HG03342 (cell line): ENCODE data around the gene CEP112.
A peak's percentile ranks its signal among the peaks of the same experiment; 100 is the strongest.
"Not testable (repeated sequence)": the region's sequence is repeated elsewhere in the genome, so short reads cannot be mapped to it uniquely, and the experiment has no call there.

Experiments used
- ATAC-seq: cut with Tn5 transposase; IDR thresholded peaks from one replicate; pipeline ENCODE4 v1.9.1; 2021; ENCODE audit warnings: mild to moderate bottlenecking, moderate library complexity; ENCODE audit not compliant: unreplicated experiment

The CEP112 gene

DNA sequence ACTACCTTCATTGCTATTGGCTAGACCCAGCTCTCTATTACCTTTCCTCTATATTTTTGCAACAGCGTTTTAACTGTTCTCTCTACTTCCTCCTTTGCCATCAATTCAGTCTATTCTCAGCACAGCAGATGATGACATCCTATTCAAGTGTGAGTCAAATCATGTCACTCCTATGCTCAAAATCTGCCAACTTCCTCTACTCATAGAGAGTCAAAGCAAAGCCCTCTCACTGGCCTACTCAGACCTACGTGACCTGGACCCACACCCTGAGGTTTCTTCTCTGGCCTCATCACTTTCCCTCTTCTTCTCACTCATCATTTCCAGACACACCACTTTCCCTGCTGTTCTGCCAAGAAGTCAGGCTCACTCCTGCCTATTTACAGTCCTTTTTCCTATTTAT, 341.4 kb downstream of the CEP112 start:
- peak; percentile 67 for ATAC-seq

DNA sequence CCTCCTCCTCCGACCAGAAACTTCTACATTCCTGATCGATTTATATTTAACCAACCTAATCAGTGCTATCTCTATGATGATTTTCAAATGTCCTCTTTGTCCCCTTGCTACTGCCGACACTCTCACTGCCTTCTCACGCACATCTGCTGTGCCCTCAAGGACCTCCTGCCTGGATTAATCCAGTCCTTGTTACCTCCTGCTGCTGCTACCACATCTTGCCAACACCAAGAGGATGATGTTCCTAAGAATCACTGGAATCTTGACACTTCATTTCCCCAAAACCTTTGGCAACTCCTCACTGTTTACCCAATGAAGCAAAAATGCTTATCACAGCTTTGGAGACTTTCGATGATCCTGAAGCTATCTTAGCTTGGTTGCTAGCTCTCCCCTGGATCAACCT, 343.2 kb downstream of the CEP112 start:
- ATAC-seq = no peak

DNA sequence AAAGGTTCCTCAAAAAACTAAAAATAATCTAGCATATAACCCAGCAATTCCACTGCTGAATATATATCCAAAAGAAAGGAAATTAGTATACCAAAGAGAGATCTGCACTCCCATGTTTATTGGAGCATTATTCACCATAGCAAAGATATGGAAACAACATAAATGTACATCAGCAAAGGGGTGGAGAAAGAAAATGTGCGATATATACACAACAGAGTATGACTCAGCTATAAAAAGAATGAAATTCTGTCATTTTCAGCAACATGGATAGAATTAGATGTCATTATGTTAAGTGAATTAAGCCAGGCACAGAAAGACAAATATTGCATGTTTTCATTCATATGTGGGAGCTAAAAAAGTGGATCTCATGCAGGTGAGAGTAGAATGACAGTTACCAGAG, 350.8 kb downstream of the CEP112 start:
- no peak for ATAC-seq

DNA sequence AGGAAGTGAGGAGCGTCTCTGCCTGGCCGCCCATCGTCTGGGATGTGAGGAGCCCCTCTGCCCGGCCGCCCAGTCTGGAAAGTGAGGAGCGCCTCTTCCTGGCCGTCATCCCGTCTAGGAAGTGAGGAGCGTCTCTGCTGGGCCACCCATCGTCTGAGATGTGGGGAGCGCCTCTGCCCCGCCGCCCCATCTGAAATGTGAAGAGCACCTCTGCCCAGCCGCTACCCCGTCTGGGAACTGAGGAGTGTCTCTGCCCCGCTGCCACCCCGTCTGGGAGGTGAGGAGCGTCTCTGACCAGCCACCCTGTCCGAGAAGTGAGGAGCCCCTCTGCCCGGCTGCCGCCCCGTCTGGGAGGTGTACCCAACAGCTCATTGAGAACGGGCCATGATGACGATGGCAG, 354.7 kb downstream of the CEP112 start:
- not testable (repeated sequence) for ATAC-seq

DNA sequence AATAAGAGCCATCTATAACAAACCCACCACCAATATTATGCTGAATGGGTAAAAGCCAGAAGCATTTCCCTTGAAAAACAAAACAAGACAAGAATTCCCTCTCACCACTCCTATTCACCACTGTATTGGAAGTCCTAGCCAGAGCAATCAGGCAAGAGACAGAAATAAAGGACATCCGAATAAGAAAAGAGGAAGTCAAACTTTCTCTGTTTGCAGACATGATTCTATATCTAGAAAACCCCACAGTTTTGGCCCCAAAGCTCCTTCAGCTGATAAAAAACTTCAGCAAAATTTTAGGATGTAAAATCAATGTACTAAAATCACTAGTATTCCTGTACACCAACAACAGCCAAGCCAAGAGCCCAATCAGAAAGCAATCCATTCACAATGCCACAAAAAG, 358.7 kb downstream of the CEP112 start:
- no peak for ATAC-seq

DNA sequence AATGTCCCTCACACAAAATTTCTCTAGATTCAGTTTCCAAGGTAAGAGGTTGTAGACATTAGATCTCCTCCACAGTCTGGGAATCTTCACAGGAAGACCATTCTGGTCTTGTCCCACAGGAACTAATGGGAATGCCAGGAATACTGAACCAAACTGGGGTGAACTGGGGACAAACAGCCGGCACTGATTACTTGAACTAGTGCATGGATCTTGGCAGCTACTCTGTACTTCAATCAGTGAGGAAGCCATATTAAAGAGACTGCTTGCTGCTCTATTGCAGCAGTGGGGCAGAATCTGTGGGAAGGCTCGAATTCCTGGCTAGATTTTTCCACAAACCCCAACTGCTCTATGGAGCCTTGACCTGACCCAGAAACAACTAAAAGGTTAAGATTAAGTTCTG, 361.6 kb downstream of the CEP112 start:
- no peak for ATAC-seq

DNA sequence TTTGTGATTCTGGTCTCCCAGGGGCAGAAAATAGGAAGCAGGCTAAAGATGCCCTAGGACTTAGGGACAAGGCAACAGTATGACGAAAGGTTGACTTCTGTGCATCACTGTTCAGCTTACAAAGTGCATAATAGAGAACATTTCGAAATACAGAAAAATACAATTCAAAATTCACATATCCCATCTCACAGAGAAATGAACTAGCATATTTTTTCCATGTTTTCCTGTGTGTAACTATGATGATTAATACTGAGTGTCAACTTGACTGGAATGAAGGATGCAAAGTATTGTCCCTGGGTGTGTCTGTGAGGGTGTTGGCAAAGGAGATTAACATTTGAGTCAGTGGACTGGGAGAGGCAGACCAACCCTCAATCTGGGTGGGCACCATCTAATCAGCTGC, 365.4 kb downstream of the CEP112 start:
- not testable (repeated sequence) for ATAC-seq

DNA sequence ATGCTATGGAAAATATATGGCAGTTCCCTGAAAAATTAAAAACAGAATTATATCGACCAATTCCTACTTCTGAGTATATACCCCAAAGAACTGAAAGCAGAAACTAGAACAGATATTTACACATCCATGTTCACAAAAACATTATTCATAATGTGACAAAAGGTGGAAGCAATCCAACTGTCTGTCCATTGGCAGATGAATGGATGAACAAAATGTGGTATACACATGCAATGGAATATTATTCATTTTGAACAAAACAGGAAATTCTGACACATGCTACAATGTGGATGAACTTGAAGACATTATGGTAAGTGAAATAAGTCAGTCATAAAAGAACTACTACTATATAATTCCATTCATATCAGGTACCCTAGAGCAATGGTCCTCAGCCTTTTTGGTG, 367.0 kb downstream of the CEP112 start:
- ATAC-seq = no peak

DNA sequence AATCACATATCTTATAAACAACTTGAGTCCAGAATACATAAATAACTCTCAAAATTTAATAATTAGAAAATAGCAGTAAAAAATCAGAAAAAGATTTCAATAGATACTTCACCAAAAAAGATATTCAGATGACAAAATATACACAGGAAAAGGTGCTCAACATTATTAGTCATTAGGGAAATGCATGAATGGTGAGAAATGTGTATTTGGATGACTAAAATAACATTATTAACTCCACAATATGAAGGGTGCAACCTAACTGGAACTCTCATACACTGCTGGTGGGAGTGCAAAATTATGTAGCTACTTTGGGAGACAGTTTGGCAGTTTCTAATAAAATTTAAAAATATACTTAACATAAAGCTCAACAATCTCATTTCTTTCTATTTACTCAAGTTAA, 368.2 kb downstream of the CEP112 start:
- no peak for ATAC-seq

DNA sequence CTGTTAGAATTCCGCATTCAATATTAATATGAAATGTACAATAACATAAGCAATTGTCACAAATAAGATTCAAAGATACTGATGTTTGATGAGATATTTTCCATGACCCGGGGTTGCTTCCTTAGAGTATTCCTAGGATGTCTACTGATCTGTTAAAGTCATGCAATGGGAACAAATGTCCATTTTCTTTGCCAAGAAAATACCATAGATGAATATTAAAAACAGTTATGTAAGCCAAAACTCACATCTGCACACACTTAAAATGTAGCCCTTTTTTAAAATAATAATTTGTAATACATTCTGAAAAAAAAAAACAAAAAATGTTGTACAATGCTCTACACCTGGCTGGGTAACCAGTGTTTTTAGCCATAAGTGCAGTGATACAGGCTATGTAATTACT, 371.1 kb downstream of the CEP112 start:
- ATAC-seq = no peak

DNA sequence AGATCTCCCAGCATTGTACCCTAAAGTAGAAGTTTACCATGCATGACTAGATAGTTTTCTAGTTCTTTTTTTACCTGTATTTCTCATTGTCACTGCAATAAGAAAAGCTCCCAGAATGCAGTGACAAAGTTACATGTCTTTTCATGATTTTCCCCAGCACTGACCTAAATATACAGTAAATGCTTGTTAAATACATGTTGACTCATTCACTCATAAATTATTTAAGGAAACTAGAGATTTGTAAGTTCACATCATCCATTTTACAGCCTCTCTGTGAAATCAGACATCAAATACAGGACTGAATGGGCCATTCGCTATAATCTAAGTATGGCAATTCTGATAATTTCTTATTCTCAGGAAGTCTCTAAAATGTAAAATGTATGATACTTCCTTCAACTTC, 371.6 kb downstream of the CEP112 start:
- ATAC-seq = no peak

DNA sequence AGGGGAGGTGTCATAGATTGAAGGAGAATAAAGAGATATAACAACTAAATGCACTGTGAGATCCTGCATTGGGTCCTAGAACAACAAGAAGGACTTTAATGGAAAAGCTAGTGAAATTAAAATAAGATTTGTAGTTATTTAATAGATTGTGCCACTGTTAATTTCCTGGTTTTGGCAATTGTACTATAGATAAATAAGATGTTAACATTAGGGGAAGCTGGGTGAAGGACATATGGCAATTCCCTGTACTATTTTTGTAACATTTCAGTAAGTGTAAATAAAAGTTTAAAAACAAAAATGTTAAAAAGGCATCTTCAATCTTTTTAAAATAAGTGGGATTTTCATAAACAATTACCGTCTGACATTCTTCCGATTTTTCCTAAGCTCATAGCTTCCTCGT, 372.1 kb downstream of the CEP112 start:
- ATAC-seq = no peak

DNA sequence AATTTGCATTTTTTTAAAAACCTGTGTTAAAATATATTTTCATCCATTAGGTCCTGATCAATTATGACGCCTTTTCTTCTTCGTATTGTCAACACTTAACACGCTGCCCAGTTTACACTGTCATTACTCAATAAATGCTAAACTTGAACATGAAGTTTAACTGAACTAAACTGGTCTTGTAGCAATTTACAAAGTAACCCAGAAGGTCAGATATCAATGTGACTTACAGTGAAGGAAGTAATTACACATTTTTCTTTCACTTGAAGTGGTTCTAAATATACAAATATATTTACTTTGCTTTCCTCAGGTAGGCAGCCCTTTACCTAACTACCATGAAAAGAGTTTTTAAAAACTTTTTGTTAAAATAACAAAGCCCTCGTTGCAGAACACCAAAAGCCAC, 374.0 kb downstream of the CEP112 start:
- ATAC-seq = no peak

DNA sequence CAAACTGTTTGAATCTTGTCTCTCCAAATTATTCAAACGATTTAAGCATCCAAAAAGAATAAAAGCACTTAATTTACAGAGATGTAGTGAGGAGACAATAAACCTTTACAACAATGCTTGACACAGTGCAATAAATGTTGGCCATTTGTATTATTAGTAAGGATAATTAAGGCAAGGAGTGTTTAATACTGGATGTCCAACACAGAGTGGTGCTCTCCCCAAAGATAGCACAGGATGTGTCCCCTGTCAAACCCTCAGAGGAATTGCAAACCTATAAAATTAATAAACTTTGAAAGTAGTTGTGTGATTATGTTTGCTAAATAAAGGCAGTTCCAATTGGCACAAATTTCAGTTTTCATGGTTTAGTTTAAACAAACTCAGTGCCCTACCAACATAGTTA, 377.5 kb downstream of the CEP112 start:
- ATAC-seq = no peak

DNA sequence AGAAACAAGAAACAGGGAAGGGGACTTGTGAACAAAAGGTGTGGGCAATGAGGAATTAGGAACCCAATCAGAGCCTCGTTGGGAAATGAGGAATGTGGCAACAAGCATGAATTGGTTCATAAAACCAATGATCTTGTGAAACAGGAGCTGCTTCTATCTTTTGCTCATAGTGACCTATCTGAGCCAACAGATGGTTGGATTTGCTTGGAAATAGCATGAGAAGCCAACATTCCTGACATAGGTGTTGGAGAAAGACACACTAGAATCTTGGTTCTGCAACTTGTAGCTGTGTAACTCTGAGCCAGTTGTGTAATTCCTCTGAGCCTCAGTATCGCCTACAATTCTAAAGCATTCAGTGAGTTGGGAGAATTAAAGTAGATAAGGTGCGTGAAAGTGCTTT, 378.6 kb downstream of the CEP112 start:
- ATAC-seq = no peak

DNA sequence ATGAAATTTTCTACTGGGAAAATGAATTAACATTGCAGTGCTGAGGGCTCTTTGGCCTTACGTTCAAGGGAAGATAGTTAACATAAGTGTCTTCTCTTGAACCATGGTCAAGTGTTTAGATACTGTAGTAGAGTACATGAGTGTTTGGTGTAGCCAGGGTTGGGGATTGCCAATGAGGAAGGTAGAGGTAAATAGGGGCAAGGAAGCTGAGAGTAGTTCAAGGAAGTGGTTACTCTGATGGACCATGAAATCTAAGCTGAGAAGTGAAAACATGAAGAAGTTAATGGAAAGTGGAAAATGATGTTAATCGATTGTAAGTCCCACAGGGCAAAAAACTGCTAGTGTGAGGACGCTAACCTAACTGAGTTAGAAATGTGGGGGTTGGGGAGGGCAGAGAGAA, 380.9 kb downstream of the CEP112 start:
- ATAC-seq = no peak

DNA sequence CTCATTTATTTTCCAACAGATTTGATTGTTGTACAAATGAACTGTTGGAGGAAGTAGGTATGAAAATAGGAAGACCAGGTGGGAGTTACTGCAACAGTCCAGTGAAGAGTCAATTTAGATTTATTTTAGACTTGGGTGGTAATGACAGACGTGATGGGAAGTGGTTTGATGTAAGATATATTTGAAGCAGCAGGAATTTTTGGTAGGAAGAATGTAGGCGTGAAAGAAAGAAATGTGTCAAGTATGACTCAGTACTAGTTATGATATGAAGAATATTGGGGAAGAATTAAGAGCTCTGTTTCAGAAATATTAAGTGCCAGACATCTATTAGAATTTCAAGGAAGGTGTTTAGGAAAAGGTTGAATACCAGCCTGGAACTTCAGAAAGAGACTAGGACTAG, 382.6 kb downstream of the CEP112 start:
- ATAC-seq = no peak

DNA sequence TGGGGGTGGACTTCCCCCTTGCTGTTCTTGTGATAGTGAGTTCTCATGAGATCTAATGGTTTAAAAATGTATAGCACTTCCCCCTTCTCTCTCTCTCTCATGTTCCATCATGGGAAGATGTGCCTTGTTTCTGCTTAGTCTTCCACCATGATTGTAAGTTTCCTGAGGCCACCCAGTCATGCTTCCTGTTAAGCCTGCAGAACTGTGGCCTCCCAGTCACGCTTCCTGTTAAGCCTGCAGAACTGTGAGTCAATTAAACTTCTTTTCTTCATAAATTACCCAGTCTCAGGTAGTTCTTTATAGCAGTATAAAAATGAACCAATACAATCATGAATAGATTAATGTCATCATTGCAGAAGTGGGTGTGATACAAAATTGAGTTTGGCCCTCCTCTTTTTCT, 383.4 kb downstream of the CEP112 start:
- ATAC-seq = not testable (repeated sequence)

DNA sequence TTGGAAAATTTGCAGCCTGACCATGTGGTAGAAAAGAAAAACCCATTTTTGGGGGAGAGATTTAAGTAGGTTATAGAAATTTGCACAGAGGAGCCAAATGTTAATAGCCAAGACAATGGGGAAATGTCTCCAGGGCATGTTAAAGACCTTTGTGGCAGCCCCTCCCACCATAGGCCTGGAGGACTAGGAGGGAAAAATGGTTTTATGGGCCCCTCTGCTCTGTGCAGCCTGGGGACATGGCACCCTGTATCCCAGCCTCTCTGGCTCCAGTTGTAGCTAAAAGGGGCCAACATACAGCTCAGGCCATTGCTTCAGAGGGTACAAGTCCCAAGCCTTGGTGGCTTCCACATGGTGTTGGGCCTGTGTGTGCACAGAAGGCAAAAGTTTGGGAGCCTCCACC, 384.6 kb downstream of the CEP112 start:
- ATAC-seq = no peak

DNA sequence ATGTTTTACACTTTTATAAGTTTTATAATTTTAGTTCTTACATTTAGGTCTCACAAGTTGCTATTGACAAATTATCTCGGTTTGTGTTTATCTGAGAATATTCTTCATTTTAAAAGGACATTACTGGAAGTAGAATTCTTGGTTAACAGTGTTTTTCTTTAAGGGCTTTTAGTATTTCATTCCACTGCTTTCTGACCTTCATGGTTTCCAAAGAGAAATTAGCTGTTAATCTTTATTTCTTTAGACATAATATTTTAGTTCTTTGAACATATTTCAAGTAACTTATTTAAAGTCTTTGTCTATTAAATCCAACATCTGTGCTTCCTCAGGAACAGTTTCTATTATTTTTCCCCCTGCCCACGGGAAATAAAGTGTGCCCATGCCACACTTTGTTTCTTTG, 390.4 kb downstream of the CEP112 start:
- no peak for ATAC-seq

DNA sequence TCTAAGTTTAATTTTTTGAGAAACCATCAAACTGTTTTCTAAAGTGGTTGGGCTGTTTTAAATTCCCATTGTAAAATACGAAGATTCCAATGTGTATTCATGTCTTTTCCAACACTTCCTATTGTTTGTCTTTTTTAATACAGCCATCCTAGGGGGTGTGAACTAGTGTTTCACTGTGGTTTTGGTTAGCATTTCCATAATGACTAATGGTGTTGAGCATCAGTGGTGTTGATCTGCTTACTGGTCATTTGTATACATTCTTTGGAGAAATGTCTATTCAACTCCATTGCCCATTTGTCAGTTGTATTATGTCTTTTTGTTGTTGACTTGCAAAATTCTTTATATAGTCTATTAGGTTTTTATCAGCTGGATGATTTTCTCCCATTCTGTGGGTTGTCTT, 391.3 kb downstream of the CEP112 start:
- ATAC-seq = no peak

DNA sequence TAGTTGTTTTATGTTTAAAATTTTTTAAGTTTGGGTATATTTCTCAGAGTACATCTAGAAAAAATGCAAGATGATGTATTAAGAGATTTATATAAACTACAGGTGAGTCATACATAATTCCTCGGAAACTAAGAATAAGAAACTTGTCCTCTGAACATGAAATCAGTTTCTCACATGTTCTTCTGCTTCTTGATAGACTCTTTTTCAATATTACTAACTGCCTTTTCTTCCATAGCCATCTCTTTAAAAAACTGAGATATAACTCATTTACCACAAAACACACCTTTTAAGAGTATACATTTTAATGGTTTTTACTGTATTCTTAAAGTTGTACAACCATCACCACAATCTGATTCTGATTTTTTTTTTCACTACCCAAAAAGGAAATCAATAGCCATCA, 392.1 kb downstream of the CEP112 start:
- ATAC-seq = no peak

DNA sequence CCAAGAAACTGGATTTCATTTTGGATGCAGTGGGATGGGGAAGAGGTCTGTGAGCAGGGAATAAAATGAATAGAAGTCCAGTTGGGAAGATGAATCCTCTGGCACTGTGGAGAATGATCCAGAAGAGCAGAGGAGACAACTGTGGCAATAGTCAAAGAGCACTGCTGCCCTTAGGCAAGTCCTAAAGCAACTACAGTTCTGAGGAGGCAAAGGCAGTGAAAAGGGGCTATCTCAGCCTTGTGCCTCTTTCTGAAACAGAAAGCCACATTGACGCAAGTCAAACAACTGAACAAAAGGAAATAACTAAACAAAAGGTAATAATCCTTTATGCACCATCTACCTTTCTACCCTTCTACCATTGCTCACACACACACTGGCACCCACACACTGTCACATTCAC, 392.5 kb downstream of the CEP112 start:
- no peak for ATAC-seq

DNA sequence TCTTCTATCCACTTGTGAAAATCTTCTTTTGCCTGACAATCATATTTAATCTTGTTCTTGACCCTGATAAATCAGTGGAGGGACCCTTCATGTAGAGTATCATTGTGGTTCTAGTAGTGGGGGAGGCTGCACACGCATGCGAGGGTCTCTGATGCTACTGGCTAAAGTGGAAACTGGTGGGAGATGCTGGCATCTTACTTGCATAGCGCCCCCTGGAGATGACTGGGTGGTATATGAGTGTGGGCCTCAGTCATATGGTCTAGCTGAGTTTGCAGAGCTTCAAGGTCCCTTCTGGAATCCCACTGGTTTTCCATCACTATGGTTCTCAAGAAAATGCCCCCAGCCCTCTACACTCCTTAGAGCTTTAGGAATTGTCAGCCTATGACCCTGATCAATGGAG, 394.1 kb downstream of the CEP112 start:
- ATAC-seq = no peak
